HEK293 (cell line): ENCODE data around the gene ASCC1.

Source experiments
- EGR2 ChIP-seq: fragments of 450-650 bp; formaldehyde crosslinking; IDR thresholded peaks from 2 replicates; pipeline ENCODE4 v1.5.1; 2016; ENCODE audit warnings: low read depth, missing biosample characterization, missing genetic modification characterization
- GLIS1 ChIP-seq: fragments of 450-650 bp; formaldehyde crosslinking; IDR thresholded peaks from 2 replicates; pipeline ENCODE4 v1.5.1; 2016; ENCODE audit warnings: missing biosample characterization, missing genetic modification characterization
- GLIS2 ChIP-seq: fragments of 450-650 bp; formaldehyde crosslinking; IDR thresholded peaks from 2 replicates; pipeline ENCODE4 v1.5.1; 2016; ENCODE audit warnings: missing biosample characterization, missing genetic modification characterization
- IKZF3 ChIP-seq: fragments of 450-650 bp; IDR thresholded peaks from 2 replicates; pipeline ENCODE4 v1.5.0; 2018; ENCODE audit warnings: missing biosample characterization, mild to moderate bottlenecking, missing genetic modification characterization, moderate library complexity
- KLF7 ChIP-seq: fragments of 450-650 bp; formaldehyde crosslinking; IDR thresholded peaks from 2 replicates; pipeline ENCODE4 v1.5.1; 2016; ENCODE audit warnings: missing biosample characterization, missing genetic modification characterization, borderline replicate concordance
- SP3 ChIP-seq: fragments of 450-650 bp; formaldehyde crosslinking; IDR thresholded peaks from 2 replicates; pipeline ENCODE4 v1.5.1; 2016; ENCODE audit warnings: missing biosample characterization, missing genetic modification characterization
- SP7 ChIP-seq: fragments of 450-650 bp; formaldehyde crosslinking; IDR thresholded peaks from 2 replicates; pipeline ENCODE4 v1.5.1; 2016; ENCODE audit warnings: missing biosample characterization, missing genetic modification characterization
- TRIM28 ChIP-seq: IDR thresholded peaks from 2 replicates; pipeline ENCODE4 v1.6.1; 2011; ENCODE audit warnings: low read length, control low read depth, borderline replicate concordance
- ZFHX2 ChIP-seq: fragments of 450-650 bp; formaldehyde crosslinking; conservative IDR thresholded peaks from 2 replicates; pipeline ENCODE4 v1.5.1; 2016; ENCODE audit warnings: missing biosample characterization, missing genetic modification characterization
- ZNF114 ChIP-seq: fragments of 450-650 bp; formaldehyde crosslinking; IDR thresholded peaks from 2 replicates; pipeline ENCODE4 v1.5.0; 2017; ENCODE audit warnings: missing biosample characterization, missing genetic modification characterization
- ZNF157 ChIP-seq: fragments of 450-650 bp; formaldehyde crosslinking; IDR thresholded peaks from 2 replicates; pipeline ENCODE4 v1.5.1; 2016; ENCODE audit warnings: missing biosample characterization, missing genetic modification characterization
- ZNF2 ChIP-seq: fragments of 450-650 bp; formaldehyde crosslinking; IDR thresholded peaks from 2 replicates; pipeline ENCODE4 v1.5.1; 2016; ENCODE audit warnings: missing biosample characterization, missing genetic modification characterization
- ZNF24 ChIP-seq: fragments of 450-650 bp; formaldehyde crosslinking; IDR thresholded peaks from 2 replicates; pipeline ENCODE4 v1.5.1; 2016; ENCODE audit warnings: missing biosample characterization, missing genetic modification characterization
- ZNF341 ChIP-seq: fragments of 450-650 bp; formaldehyde crosslinking; IDR thresholded peaks from 2 replicates; pipeline ENCODE4; 2016; ENCODE audit warnings: low read depth, missing biosample characterization, missing genetic modification characterization
- ZNF600 ChIP-seq: fragments of 450-650 bp; formaldehyde crosslinking; IDR thresholded peaks from 2 replicates; pipeline ENCODE4 v1.5.1; 2016; ENCODE audit warnings: missing biosample characterization, missing genetic modification characterization
- ZNF629 ChIP-seq: fragments of 450-650 bp; formaldehyde crosslinking; IDR thresholded peaks from 2 replicates; pipeline ENCODE4 v1.5.1; 2017; ENCODE audit warnings: missing biosample characterization, missing genetic modification characterization
- ZNF677 ChIP-seq: fragments of 450-650 bp; IDR thresholded peaks from 2 replicates; pipeline ENCODE4 v1.5.0; 2018; ENCODE audit warnings: missing biosample characterization, mild to moderate bottlenecking, missing genetic modification characterization, moderate library complexity
- ZSCAN30 ChIP-seq: fragments of 450-650 bp; IDR thresholded peaks from 2 replicates; pipeline ENCODE4 v1.5.1; 2018; ENCODE audit warnings: missing biosample characterization, mild to moderate bottlenecking, missing genetic modification characterization, moderate library complexity
- TF ChIP-seq, protein P1 (sequence below): fragments of 450-650 bp; formaldehyde crosslinking; IDR thresholded peaks from 2 replicates; pipeline ENCODE4 v1.5.1; 2016; ENCODE audit warnings: missing biosample characterization, missing genetic modification characterization
- TF ChIP-seq, protein P2 (sequence below): fragments of 450-650 bp; formaldehyde crosslinking; optimal IDR thresholded peaks from 2 replicates; pipeline ENCODE3; 2016; ENCODE audit warnings: missing biosample characterization, mild to moderate bottlenecking, missing genetic modification characterization
- TF ChIP-seq, protein P3 (sequence below): fragments of 450-650 bp; formaldehyde crosslinking; IDR thresholded peaks from 2 replicates; pipeline ENCODE4 v1.5.1; 2016; ENCODE audit warnings: missing biosample characterization, missing genetic modification characterization
- TF ChIP-seq, protein P4 (sequence below): fragments of 450-650 bp; formaldehyde crosslinking; IDR thresholded peaks from 2 replicates; pipeline ENCODE4 v1.5.1; 2016; ENCODE audit warnings: missing biosample characterization, missing genetic modification characterization
- TF ChIP-seq, protein P5 (sequence below): fragments of 450-650 bp; IDR thresholded peaks from 2 replicates; pipeline ENCODE4 v1.5.1; 2018; ENCODE audit warnings: missing biosample characterization, mild to moderate bottlenecking, missing genetic modification characterization
- TF ChIP-seq, protein P6 (sequence below): fragments of 450-650 bp; formaldehyde crosslinking; IDR thresholded peaks from 2 replicates; pipeline ENCODE4 v1.5.1; 2016; ENCODE audit warnings: missing biosample characterization, missing genetic modification characterization, borderline replicate concordance
- TF ChIP-seq, protein P7 (sequence below): fragments of 450-650 bp; formaldehyde crosslinking; IDR thresholded peaks from 2 replicates; pipeline ENCODE4 v1.5.1; 2016; ENCODE audit warnings: missing biosample characterization, missing genetic modification characterization

The ASCC1 gene

DNA sequence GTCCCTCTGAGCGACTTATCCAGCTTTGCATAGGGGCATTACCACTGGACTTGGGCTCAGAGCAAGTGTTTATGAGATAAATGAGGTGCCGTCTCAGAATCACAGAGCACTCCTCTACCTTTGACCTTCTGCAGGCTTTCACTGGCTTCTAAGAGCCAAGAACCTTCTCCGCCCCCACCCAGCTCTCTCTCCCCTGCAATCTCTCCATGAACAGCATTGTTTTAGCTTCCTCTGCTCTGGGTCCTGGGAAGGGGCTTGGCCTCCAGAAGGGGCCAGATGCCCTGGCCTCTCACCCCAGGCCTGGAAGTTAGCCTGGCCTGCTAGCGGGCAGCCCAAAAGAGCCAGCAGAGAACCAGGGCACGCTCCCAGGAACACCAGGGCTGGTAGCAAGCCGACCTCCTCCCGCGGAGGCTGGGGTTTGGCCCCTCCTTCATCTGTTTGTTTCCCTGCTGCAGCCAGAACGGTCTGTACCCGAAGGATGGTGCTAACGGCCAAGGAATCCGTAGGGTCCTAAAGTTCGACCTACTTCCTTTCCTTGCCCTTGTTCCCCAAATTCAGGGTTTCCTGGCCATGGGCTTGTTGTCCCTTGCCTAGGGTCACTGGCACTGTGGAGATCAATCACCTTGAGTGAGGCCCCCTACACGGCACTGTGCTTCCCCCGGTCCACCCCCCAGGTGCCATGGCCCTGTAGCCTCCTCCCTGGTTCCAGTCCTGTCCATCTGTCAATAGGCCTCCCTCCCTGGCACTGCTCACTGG lies 38.9 kb upstream of the ASCC1 start (continued):
- TF ChIP-seq GLIS1 (tag by site-specific recombination): peak; percentile 72
- TF ChIP-seq, protein P1, sequence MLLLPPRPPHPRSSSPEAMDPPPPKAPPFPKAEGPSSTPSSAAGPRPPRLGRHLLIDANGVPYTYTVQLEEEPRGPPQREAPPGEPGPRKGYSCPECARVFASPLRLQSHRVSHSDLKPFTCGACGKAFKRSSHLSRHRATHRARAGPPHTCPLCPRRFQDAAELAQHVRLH (tag by site-specific recombination): peak; percentile 87
- peak; percentile 69; the same call in 1 of the 2 replicates for TF ChIP-seq ZSCAN30 (tag by site-specific recombination)
- TF ChIP-seq ZNF114 (tag by site-specific recombination): no peak
- TF ChIP-seq EGR2 (tag by site-specific recombination): 0 out of 2 replicates have a peak, but pooled peaks have one; percentile 25
- TF ChIP-seq TRIM28: 0 out of 2 replicates have a peak, but pooled peaks have one; percentile 24
- TF ChIP-seq, protein P2, sequence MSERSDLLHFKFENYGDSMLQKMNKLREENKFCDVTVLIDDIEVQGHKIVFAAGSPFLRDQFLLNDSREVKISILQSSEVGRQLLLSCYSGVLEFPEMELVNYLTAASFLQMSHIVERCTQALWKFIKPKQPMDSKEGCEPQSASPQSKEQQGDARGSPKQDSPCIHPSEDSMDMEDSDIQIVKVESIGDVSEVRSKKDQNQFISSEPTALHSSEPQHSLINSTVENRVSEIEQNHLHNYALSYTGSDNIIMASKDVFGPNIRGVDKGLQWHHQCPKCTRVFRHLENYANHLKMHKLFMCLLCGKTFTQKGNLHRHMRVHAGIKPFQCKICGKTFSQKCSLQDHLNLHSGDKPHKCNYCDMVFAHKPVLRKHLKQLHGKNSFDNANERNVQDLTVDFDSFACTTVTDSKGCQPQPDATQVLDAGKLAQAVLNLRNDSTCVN (tag by site-specific recombination): peak; percentile 22
- TF ChIP-seq ZNF600 (tag by site-specific recombination): peak; percentile 97
- TF ChIP-seq ZNF24: peak; percentile 52; the same call in 1 of the 2 replicates
- no peak for TF ChIP-seq ZNF677 (tag by site-specific recombination)
- TF ChIP-seq, protein P3, sequence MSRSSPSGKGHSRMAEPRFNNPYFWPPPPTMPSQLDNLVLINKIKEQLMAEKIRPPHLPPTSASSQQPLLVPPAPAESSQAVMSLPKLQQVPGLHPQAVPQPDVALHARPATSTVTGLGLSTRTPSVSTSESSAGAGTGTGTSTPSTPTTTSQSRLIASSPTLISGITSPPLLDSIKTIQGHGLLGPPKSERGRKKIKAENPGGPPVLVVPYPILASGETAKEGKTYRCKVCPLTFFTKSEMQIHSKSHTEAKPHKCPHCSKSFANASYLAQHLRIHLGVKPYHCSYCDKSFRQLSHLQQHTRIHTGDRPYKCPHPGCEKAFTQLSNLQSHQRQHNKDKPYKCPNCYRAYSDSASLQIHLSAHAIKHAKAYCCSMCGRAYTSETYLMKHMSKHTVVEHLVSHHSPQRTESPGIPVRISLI: no peak
- TF ChIP-seq SP3 (tag by site-specific recombination): peak; percentile 41; the same call in 1 of the 2 replicates
- TF ChIP-seq KLF7 (tag by site-specific recombination): no peak
- TF ChIP-seq, protein P4, sequence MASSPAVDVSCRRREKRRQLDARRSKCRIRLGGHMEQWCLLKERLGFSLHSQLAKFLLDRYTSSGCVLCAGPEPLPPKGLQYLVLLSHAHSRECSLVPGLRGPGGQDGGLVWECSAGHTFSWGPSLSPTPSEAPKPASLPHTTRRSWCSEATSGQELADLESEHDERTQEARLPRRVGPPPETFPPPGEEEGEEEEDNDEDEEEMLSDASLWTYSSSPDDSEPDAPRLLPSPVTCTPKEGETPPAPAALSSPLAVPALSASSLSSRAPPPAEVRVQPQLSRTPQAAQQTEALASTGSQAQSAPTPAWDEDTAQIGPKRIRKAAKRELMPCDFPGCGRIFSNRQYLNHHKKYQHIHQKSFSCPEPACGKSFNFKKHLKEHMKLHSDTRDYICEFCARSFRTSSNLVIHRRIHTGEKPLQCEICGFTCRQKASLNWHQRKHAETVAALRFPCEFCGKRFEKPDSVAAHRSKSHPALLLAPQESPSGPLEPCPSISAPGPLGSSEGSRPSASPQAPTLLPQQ (tag by site-specific recombination): peak; percentile 36
- peak; percentile 71 for TF ChIP-seq GLIS2
- peak; percentile 62; the same call in 1 of the 2 replicates for TF ChIP-seq IKZF3 (tag by site-specific recombination)
- TF ChIP-seq, protein P5, sequence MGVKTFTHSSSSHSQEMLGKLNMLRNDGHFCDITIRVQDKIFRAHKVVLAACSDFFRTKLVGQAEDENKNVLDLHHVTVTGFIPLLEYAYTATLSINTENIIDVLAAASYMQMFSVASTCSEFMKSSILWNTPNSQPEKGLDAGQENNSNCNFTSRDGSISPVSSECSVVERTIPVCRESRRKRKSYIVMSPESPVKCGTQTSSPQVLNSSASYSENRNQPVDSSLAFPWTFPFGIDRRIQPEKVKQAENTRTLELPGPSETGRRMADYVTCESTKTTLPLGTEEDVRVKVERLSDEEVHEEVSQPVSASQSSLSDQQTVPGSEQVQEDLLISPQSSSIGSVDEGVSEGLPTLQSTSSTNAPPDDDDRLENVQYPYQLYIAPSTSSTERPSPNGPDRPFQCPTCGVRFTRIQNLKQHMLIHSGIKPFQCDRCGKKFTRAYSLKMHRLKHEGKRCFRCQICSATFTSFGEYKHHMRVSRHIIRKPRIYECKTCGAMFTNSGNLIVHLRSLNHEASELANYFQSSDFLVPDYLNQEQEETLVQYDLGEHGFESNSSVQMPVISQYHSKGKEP: peak; percentile 29; the same call in 1 of the 2 replicates
- 0 out of 2 replicates have a peak, but pooled peaks have one; percentile 38 for TF ChIP-seq ZNF2 (tag by site-specific recombination)
- TF ChIP-seq, protein P6, sequence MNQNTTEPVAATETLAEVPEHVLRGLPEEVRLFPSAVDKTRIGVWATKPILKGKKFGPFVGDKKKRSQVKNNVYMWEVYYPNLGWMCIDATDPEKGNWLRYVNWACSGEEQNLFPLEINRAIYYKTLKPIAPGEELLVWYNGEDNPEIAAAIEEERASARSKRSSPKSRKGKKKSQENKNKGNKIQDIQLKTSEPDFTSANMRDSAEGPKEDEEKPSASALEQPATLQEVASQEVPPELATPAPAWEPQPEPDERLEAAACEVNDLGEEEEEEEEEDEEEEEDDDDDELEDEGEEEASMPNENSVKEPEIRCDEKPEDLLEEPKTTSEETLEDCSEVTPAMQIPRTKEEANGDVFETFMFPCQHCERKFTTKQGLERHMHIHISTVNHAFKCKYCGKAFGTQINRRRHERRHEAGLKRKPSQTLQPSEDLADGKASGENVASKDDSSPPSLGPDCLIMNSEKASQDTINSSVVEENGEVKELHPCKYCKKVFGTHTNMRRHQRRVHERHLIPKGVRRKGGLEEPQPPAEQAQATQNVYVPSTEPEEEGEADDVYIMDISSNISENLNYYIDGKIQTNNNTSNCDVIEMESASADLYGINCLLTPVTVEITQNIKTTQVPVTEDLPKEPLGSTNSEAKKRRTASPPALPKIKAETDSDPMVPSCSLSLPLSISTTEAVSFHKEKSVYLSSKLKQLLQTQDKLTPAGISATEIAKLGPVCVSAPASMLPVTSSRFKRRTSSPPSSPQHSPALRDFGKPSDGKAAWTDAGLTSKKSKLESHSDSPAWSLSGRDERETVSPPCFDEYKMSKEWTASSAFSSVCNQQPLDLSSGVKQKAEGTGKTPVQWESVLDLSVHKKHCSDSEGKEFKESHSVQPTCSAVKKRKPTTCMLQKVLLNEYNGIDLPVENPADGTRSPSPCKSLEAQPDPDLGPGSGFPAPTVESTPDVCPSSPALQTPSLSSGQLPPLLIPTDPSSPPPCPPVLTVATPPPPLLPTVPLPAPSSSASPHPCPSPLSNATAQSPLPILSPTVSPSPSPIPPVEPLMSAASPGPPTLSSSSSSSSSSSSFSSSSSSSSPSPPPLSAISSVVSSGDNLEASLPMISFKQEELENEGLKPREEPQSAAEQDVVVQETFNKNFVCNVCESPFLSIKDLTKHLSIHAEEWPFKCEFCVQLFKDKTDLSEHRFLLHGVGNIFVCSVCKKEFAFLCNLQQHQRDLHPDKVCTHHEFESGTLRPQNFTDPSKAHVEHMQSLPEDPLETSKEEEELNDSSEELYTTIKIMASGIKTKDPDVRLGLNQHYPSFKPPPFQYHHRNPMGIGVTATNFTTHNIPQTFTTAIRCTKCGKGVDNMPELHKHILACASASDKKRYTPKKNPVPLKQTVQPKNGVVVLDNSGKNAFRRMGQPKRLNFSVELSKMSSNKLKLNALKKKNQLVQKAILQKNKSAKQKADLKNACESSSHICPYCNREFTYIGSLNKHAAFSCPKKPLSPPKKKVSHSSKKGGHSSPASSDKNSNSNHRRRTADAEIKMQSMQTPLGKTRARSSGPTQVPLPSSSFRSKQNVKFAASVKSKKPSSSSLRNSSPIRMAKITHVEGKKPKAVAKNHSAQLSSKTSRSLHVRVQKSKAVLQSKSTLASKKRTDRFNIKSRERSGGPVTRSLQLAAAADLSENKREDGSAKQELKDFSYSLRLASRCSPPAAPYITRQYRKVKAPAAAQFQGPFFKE: no peak
- TF ChIP-seq, protein P7, sequence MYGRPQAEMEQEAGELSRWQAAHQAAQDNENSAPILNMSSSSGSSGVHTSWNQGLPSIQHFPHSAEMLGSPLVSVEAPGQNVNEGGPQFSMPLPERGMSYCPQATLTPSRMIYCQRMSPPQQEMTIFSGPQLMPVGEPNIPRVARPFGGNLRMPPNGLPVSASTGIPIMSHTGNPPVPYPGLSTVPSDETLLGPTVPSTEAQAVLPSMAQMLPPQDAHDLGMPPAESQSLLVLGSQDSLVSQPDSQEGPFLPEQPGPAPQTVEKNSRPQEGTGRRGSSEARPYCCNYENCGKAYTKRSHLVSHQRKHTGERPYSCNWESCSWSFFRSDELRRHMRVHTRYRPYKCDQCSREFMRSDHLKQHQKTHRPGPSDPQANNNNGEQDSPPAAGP (tag by site-specific recombination): 0 out of 2 replicates have a peak, but pooled peaks have one; percentile 51
- peak; percentile 46; the same call in 1 of the 2 replicates for TF ChIP-seq ZNF629 (tag by site-specific recombination)
- TF ChIP-seq ZFHX2 (tag by site-specific recombination): 0 out of 2 replicates have a peak, but pooled peaks have one; percentile 34
- TF ChIP-seq ZNF341: peak; percentile 92
- TF ChIP-seq SP7 (tag by site-specific recombination): peak; percentile 47; the same call in 1 of the 2 replicates
- no peak for TF ChIP-seq ZNF157 (tag by site-specific recombination)
